GM19025 (cell line): ENCODE measurements around the gene BLTP1.
"Not testable (repeated sequence)": the region's sequence is repeated elsewhere in the genome, so short reads cannot be mapped to it uniquely, and the experiment has no call there.

Experiments used
- ATAC-seq: cut with Tn5 transposase; IDR thresholded peaks from one replicate; pipeline ENCODE4 v1.9.1; 2021; ENCODE audit warnings: mild to moderate bottlenecking, low read depth, moderate library complexity; ENCODE audit not compliant: unreplicated experiment

BLTP1 gene, protein sequence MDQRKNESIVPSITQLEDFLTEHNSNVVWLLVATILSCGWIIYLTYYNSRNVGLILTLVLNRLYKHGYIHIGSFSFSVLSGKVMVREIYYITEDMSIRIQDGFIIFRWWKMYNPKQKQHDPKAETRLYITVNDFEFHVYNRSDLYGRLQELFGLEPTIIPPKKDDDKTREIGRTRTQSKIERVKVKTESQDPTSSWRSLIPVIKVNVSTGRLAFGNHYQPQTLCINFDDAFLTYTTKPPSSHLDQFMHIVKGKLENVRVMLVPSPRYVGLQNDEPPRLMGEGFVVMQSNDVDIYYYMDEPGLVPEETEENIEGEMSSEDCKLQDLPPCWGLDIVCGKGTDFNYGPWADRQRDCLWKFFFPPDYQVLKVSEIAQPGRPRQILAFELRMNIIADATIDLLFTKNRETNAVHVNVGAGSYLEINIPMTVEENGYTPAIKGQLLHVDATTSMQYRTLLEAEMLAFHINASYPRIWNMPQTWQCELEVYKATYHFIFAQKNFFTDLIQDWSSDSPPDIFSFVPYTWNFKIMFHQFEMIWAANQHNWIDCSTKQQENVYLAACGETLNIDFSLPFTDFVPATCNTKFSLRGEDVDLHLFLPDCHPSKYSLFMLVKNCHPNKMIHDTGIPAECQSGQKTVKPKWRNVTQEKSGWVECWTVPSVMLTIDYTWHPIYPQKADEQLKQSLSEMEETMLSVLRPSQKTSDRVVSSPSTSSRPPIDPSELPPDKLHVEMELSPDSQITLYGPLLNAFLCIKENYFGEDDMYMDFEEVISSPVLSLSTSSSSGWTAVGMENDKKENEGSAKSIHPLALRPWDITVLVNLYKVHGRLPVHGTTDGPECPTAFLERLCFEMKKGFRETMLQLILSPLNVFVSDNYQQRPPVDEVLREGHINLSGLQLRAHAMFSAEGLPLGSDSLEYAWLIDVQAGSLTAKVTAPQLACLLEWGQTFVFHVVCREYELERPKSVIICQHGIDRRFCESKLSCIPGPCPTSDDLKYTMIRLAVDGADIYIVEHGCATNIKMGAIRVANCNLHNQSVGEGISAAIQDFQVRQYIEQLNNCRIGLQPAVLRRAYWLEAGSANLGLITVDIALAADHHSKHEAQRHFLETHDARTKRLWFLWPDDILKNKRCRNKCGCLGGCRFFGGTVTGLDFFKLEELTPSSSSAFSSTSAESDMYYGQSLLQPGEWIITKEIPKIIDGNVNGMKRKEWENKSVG (N-terminal part only)

DNA sequence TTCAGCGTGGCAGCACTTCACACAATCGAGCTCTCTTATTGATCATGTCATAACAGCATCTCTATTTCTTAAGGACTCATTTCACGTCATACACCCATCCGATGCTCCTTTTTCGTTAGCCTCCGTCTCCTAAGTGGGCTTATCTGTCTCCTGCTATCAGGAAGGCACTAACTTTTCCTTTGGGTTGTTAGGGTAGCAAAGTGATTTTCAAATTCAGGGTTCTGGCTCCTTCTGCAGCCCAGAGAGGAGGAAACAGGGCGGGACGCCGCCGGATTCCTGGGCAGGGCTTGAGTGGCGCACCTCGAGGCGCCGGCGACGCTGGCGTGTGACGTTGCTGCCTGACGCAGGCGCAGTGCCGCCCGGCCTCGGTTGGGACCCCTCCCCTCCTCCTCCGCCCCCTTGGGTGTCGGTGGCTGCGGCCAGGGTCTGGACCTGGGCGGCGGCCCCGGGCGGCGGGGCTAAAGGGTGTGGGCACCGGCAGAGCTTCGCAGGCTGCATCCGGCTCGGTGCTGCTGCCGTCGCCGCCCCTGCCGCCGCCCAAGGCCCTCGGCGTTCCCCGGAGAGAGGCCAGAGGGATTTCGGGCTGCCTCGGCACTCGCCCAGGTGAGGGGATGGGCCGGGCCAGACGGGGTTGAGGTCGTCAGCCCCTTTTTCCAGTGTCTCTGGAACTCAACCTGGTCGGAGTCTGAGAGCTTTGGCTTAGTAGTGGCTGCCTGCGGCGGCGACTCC lies at the start of gene BLTP1:
Gene BLTP1, plus strand, starts transcription at position 350 of the 729 bp plus-strand sequence. CDS start 18,317 bp downstream, outside the sequence.
- ATAC-seq, result peak; percentile 97

DNA sequence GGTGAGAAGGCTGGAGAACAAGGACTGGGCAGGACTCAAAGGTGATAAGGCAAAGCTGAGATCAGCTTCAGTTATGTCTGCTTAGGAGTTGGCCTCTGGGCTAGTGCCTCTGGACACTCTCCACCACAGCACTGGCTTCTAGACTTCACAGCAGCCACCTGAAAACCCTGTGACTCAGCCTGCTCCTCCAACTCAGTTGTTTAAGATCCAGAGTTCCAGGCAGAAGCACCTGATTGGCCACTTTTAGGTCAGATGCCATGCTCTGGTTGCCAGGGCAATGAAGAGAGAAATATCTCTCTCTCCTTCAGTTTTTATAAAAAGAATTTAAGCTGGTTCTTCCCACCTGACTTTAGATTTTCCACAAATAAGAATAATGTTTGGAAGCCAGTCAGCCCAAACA lies 47.9 kb upstream of the BLTP1 start:
- ATAC-seq, result no peak

DNA sequence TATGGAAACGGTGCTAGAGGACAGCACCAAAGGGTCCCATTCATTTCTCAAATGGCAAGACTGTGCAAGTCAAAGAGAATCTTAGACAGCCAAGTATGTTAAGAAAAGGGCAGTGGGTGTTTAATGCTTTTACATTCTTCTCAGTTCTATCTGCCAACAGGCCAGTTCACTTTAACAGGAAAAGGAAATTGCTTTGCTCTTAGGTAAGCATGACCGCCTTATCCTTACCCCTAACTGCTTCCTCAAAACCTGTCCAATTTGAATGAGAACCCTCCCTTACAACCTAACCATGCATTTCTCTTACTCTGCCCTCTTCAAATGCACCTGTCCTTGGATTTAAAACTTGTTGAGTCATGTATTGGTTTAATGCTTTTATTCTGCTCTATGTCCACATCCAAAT lies 44.5 kb upstream of the BLTP1 start:
- ATAC-seq, result no peak

DNA sequence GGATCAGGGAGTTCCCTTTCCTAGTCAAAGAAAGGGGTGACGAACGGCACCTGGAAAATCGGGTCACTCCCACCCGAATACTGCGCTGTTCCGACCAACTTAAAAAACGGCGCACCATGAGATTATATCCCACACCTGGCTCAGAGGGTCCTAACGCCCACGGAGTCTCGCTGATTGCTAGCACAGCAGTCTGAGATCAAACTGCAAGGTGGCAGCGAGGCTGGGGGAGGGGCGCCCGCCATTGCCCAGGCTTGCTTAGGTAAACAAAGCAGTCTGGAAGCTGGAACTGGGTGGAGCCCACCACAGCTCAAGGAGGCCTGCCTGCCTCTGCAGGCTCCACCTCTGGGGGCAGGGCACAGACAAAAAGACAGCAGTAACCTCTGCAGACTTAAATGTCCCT lies 41.8 kb upstream of the BLTP1 start:
- not testable (repeated sequence) for ATAC-seq

DNA sequence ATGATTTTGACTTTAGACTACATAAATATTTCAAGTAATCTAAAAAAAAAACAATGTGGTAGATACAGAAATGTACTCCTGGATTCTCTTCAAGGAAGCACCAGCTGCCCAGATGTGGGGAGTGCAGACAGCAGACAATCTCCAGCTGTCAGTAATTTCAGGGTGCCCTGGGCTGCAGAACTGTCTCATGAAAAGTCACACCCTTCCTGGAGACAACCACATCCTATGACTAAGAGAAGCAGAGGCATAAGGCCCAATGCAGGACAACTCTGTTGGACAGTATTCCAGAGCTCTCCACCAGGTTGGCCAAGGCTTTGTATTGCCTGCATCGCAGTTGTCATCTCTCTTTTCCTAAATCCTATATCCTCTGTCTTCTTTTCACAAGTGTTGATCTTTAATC lies 34.4 kb upstream of the BLTP1 start:
- ATAC-seq, result no peak

DNA sequence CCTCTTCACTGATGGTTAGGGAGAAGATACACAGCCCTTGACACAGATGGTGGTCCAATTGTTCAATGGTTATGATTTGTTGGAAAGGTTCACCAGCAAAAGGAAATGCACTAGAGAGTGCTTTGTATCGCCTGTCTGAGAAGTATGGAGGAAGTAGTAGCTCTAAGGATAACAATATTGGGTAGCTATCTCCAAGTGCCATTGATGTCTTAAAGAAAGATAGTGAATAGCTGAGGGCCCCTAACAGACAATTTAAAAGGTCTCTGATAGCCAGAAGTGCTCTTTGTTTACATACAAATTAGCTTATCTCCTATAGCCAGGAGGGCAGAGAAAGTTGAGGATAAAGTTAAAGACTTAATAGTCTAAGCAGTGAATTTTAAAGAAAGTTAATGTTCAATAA lies 33.9 kb upstream of the BLTP1 start:
- no peak for ATAC-seq

DNA sequence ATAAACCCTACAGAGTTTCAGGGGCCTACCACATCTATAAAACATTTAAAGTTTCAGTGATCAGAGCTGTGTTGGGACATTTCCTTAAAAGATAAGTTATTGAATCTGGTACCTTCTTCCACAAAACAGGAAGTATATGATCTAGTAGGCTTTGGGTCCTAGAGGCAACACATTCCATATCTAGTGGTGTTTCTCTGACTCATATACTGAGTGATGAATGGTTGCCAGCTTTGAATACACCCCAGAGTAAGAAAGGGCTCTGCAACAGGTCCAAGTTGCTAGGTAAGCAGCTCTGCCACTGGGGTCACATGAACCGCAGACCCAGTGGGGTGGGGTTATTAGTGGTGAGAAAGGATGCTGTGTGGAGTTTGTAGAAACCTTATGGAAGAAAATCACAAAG lies 32.4 kb upstream of the BLTP1 start:
- ATAC-seq, result no peak

DNA sequence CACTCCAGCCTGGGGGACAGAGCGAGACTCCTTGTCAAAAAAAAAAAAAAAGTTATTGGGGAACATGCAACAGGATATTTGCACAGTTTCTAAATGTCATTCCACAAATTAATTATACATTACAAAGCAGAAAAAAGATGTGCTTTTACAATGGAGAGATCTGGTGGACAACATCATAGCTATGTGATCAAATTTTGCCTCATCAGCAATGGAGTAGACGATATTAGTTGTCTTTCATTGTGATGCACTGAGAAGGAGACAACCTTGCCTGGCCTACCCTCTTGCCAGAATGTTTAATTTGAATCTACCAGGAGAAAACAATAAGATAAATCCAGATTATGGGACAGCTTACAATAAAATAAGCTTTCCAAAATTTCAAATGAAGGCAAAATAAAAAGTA lies 30.5 kb upstream of the BLTP1 start:
- ATAC-seq, result no peak

DNA sequence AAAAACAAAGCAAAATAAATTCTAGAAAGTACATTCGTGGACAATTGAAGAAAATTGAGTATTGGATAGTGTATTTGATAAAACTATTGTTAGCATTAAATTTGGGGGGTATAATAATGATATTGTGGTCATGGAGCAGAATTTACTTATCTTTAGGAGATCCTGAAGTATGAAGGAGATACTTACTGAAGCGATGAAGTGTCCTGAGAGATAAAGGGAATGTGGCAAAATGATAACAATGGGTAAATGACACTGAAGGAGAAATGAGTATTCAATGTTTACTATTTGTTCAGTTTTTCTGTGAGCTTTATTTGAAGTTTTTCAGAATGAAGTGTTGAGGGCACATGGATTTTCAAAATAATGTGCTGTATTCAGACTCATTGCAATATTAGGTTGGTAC lies 30.0 kb upstream of the BLTP1 start:
- ATAC-seq, result no peak

DNA sequence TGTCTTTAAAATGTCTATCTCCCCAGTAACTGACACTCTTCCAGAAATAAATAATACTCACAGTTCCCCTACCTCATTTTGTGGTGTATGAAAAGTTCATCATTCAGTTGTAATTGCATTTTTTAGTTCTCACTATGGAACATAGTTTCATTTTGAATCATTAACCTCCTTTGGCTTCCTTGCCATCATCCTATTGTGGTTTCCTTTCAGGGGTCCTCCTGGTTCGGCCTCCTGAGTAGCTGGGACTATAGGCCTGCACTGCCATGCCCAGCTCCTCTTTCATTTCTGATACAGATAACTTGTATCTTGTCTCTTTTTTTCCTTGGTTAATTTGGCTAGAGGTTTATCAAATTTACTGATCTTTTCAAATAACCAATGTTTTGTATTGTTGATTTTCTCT lies 23.1 kb upstream of the BLTP1 start:
- ATAC-seq, result no peak

DNA sequence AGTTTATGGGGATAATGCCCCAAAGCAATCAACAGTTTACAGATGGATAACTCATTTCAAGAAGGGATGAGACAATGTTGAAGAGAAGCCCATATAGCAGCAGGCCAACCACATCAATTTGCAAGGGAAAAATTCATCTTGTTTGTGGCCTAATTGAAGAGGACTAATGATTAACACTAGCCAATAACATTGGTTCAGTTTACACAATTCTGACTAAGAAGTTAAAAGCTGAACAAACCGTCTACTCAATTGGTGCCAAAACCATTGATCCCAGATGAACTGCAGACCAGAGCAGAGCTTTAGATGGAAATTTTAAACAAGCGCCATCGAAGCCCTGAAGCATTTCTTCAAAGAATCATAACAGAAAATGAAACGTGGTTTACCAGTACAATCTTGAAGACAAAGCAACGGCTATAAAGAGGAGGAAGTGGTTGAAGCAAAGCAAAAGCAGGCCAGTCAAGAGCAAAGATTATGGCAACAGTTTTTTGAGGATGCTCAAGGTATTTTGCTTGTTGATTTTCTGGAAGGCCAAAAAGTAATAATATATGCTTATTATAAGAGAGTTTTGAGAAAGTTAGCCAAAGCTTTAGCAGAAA lies 20.5 kb upstream of the BLTP1 start:
- ATAC-seq, result peak; percentile 66

DNA sequence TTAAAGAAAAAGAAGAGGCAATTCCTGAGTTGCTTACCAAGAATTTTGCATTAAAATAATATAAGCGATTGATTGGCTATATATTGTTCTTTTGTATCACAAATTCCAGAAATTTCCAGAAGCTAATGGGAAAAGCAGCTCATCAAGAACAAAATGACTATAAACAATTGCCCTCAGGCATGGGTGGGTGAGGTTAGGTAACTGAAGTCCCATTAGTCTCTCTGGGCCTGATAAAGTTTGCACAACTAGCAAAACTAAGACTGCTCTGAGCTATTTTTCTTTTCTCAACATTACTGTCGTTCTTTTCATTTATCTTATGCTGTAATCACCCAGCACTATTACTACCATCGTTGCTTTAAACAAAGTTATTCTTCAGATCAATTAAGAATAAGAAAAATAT lies 19.2 kb upstream of the BLTP1 start:
- no peak for ATAC-seq

DNA sequence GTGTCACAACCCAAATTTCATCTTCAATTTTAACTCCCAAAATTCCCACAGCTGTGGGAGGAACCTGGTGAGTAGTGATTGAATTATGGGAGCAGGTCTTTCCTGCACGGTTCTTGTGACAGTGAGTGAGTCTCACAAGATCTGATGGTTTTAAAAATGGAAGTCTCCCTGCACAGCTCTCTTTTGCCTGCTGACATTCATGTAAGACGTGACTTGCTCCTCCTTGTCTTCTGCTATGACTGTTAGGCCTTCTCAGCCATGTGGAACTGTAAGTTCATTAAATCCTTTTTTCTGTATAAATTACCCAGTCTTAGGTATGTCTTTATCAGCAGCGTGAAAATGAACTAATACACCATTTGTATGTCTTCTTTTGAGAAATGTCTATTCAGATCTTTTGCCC lies 13.0 kb upstream of the BLTP1 start:
- no peak for ATAC-seq

DNA sequence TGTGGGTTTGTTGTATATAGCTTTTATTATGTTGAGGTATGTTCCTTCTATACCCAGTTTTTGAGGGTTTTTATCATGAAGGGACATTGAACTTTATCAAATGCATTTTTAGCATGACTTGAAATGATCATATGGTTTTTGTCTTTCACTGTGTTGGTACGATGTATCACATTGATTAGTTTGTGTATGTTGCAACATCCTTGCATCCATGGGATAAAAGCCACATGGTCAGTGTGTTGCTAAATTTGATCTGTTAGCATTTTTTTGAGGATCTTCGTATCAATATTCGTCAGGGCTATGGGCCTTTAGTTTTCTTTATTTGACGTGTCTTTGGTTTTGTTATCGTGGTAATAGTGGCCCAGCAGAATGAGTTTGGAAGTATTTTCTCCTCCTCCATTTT lies 11.3 kb upstream of the BLTP1 start:
- ATAC-seq, result no peak

DNA sequence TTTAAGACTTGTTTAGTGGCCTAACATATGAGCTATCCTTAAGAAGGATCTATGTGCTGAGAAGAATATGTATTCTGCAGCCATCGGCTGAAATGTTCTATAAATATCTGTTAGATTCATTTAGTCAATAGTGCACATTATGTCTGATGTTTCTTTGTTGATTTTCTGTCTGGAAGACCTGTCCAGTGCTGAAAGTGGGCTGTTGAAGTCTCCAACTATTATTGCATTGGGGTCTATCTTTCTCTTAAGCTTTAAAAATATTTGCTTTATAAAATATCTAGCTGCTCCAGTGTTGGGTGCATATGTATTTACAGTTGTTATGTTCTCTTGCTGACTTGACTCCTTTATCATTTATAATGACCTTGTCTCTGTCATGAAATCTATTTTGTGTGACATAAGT lies 9.4 kb upstream of the BLTP1 start:
- ATAC-seq, result no peak

DNA sequence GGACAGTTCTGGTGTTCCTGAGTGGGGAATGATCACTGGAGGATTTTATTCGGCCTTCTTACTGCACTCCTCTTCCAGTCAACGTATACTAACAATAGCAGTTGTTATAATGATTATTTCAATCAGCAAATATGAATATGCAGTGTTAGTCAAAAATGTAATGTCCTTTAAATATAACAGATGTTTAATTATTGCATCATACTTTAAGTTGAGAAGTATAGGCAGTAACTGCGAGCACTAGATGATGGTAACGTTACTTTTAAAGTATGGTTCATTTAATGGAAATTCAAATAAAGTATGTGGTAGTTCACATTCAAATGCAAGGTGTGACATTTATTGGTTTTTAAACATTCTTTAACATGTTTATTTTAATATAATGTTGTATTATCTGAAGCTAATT lies 5.5 kb upstream of the BLTP1 start:
- no peak for ATAC-seq

DNA sequence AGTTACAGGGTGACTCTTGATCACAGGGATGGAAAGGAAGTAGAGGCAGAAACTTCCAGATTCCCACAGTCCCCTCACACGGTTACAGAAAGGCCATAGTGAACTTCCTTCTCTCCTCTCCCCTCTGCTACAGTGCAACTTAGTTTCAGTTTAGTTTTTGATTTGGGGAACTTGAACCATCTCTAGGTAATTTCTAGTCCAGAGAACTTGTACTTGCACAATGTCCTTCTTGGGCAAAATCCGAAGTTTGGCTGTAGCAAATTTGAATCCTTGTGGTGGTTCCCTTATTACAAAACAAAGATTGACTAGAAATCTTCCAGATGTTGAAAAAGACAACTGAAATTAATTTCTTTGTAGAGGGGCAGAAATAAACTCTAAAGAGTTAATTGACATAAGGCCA lies 1.2 kb upstream of the BLTP1 start:
- no peak for ATAC-seq

DNA sequence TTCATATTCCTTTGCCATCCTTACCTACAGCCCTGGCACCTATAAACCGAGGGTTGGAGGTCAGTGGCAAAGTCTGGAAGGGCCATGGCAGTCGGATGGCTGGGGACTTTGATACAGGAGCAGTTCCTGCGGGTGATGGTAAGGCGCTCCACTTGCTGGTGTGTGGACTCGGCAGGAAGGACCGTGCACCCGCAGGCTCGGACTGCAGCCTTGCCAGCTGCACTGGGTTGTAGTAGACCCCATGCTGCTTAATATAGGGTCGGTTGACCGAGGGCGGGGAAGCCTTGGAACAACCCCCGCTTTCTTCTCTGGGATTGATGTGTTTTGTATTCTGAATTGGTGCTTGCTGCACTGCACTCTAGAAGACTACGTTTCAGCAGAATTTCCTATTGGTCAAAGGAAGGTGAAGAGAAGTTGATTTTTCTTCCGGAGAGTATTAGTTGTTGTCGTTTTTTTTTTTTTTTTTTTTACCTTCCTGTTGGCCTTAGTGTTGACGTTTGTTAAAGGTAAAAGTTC lies 638 bp downstream of the BLTP1 start:
- peak; percentile 18 for ATAC-seq

DNA sequence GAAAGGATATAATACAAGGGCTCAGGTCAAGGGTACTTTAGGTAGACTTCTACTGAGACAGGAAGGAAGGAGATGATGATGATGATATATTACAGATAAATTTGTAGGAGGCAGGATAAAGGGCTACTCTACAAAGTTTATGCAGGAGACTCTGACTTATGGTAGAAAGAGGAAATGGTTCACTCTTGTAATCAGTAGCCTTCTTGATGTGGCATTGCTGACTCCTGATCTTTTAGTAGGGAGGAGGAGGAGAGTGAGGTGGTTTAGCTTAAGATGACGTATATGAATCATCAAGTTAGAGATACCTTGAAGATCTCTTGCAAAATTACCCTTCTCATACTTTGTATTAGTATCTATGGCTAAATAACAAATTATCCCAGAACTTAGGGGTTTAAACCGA lies 4.7 kb downstream of the BLTP1 start:
- no peak for ATAC-seq

DNA sequence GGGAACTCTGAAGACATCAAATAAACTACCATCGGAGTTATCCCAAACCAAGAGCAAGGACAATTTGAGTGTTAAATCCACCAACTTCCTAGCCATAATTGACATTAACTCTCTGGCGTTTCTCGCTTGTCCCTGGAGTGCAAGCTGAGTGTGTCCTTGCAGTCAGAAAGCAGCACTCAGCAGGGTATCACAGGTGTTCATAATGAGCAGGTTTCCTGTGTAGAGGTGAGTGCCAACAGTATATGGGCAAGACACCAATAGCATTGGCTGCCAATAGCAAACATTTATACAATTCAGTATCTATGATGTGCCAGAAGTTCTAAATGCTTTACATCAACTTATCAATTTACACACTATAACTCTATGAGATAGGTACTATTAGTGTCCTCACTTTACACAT lies 11.2 kb downstream of the BLTP1 start:
- ATAC-seq, result no peak
